Liver (tissue), 3 donors: ENCODE data around the gene PRSS38.

ENCODE experiments used
- TF ChIP-seq, protein P1 (sequence below): IDR thresholded peaks from 2 replicates; pipeline ENCODE4 v1.6.1; 2016; ENCODE audit warnings: antibody characterized with exemption
- TF ChIP-seq, protein P2 (sequence below): fragments of 150-350 bp; IDR thresholded peaks from 2 replicates; pipeline ENCODE4 v1.5.1; 2017; ENCODE audit warnings: improper control_type of control experiment, low read depth, low read length; ENCODE audit not compliant: missing input control
- donor health status: healthy.
- donor health status: healthy.

DNA sequence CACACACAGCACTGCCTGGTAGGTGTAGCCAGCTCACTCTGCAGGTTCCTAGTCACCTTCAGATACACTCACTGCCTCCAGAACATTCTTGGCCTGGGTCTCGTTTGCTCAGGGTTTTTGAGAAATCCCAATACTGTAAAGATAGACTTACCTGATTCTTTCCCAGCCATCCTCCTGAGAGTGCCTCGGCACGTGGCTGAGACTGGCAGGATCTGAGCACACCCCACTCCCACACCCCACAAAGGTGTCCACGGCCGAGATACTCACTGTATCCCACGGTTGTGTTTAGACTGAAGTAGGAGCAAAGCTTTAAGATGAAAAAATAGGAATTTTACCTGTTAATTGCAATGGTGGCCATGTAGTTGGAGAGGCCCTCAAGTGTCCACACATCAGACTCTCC, 46.8 kb upstream of the PRSS38 start:
- TF ChIP-seq, protein P1, sequence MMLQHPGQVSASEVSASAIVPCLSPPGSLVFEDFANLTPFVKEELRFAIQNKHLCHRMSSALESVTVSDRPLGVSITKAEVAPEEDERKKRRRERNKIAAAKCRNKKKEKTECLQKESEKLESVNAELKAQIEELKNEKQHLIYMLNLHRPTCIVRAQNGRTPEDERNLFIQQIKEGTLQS: no peak
- TF ChIP-seq, protein P2, sequence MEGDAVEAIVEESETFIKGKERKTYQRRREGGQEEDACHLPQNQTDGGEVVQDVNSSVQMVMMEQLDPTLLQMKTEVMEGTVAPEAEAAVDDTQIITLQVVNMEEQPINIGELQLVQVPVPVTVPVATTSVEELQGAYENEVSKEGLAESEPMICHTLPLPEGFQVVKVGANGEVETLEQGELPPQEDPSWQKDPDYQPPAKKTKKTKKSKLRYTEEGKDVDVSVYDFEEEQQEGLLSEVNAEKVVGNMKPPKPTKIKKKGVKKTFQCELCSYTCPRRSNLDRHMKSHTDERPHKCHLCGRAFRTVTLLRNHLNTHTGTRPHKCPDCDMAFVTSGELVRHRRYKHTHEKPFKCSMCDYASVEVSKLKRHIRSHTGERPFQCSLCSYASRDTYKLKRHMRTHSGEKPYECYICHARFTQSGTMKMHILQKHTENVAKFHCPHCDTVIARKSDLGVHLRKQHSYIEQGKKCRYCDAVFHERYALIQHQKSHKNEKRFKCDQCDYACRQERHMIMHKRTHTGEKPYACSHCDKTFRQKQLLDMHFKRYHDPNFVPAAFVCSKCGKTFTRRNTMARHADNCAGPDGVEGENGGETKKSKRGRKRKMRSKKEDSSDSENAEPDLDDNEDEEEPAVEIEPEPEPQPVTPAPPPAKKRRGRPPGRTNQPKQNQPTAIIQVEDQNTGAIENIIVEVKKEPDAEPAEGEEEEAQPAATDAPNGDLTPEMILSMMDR: no peak
